HG03432 (cell line): ENCODE measurements around the gene VCAM1.

ENCODE experiments used
- ATAC-seq: cut with Tn5 transposase; IDR thresholded peaks from one replicate; pipeline ENCODE4 v1.9.1; 2021; ENCODE audit warnings: mild to moderate bottlenecking, moderate library complexity; ENCODE audit not compliant: unreplicated experiment

VCAM1 gene

GRCh38 chr1:100722221-100722620 lies 2.7 kb downstream of the VCAM1 start:
- no peak for ATAC-seq

DNA sequence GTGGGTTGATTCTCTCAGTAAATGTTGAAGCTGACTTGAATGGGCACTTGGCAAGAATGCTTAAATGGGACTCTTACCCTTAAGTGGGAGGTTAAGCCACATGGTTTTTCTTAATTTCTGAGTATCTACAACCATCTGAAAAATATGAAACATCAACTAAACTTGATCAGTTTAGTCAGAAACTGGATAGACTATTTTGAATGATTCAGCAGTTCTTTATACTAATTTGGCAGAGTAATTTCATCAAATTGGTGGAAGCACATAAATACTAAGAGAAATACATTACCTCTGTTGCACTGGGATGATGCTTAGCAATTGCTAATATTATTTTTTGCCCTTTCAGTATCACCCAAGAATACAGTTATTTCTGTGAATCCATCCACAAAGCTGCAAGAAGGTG lies 4.7 kb downstream of the VCAM1 start:
- ATAC-seq = no peak

GRCh38 chr1:100730130-100730529 lies 10.6 kb downstream of the VCAM1 start:
- no peak for ATAC-seq

- no peak for ATAC-seq
Observed at GRCh38 chr1:100731309-100731708, 11.8 kb downstream of the VCAM1 start.

DNA sequence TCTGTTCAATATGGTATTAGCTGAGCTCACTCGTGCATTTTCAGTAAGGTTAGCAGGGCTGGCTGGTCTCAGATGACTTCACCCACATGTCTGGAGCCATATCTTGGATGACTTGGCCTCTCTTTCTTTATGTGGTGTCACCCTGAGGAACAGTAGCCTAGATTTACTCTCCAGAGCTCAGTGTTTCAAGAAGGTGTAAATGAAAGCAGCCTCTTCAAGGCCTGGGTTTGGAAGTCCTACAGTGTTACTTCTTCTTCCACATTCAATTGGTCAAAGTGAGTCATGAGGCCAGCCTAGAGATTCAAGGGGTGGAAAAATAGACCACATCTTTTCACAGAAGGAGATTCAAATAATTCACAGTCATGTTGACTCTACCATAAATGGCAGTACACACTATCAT lies 12.2 kb downstream of the VCAM1 start:
- no peak for ATAC-seq

DNA sequence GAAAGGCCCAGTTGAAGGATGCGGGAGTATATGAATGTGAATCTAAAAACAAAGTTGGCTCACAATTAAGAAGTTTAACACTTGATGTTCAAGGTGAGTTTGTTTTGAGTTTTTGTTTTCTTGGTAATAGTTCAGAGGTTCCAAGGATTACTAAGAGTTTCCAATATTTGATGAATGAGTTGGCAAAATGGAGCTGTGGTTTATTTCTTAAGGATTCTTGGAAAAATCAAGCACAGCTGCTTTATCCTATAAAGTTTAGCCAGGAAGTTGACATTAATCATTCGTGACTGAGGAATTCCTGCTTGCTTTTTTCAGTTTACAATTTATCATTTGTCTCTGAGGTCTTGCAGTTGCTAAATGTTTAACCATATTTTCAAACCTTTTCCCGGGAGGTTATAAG lies 15.1 kb downstream of the VCAM1 start:
- no peak for ATAC-seq

- ATAC-seq = no peak
Observed at GRCh38 chr1:100735244-100735643, 15.7 kb downstream of the VCAM1 start.

DNA sequence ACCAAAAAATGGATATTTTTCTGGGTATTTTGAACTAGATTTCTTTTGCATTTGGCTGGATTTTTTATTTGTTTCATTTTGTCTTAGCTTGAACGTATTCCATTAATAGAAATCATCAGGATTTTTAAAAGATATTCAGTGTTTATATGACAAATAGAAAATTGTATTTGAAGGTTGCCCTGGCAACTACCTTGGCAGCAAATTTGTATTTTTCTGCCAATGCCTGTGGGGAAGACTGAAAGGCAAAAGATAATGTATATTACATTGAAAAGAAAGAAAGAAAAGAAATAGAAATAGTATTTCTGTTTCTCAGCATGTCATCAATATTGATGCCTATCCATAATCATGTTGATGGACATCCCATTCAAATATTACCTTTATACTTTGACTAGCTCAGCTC lies 16.8 kb downstream of the VCAM1 start:
- no peak for ATAC-seq

DNA sequence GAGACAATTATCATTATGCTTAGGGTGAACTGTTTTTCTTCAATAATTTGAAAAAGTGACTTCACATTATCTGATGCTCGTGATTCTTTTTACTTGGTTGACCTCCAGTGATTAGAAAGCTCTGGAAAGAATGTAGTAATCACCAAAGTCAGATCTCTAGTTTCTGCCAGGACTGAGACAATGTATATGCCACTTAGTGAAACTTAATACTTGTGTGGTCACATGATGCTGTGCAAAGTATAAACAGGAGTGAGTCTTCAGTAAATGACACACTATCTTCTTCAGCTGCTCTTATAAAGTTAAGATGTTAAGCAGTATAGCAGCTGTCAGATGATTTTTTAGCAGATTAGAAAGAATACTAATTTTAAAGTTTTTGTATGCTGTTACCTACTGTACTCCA lies 17.2 kb downstream of the VCAM1 start:
- ATAC-seq = no peak

- no peak for ATAC-seq
Observed at GRCh38 chr1:100746542-100746932, 27.0 kb downstream of the VCAM1 start.

DNA sequence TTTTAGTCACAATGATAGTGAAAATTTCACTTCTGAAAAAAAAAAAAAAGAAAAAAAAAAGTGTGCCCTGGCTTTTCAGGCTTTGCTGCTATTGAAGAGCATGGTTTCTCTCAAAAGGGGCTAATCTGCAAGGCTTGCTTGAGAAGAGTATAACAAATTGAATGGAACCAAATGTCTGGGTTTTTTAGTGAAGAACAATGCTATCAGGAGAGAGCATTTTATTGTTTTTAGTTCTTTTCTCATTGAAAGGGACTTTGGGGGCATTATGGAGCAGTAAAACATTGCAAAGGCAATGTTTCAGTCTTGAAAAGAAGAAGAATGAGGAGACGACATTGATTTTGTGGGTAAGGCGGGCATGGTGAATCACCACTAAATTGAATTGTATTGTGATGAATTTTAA lies 28.2 kb downstream of the VCAM1 start:
- ATAC-seq = no peak

- no peak for ATAC-seq
Observed at GRCh38 chr1:100750005-100750885, 30.7 kb downstream of the VCAM1 start.

DNA sequence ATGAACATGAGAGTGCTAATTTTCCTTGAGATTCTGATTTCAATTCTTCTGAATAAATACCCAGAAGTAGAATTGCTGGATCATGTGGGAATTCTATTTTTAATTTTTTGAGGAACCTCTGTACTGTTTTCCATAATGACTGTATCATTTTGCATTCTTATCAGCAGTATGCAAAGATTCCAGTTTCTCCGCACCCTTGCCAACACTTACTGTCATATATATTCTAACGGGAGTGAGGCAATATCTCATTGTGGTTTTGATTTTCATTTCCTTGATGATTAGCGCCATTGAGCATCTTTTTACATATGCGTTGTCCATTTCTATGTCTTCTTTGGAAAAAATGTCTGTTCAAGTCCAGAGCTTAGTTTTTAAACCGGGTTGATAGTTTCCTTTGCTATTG lies 33.2 kb downstream of the VCAM1 start:
- no peak for ATAC-seq

- no peak for ATAC-seq
Observed at GRCh38 chr1:100757946-100758345, 38.4 kb downstream of the VCAM1 start.

DNA sequence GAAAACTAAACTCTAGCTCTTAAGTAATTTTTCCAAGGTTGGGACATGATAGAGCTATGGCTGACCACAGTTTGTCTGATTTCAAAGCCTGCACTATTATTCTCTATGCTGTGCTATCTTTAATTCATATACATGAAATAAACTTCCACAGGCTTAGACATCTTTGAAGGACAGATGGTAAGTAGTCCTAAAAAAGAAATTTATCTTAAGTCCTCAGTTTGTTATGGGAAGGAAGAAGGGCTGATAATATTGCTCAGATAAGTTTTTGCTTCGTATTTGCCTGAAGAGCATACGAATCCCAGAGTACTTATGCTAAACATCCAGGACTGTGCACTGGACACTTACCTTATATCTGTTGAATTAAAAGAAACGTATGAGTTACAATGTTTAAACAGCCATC lies 39.6 kb downstream of the VCAM1 start:
- no peak for ATAC-seq

GRCh38 chr1:100760511-100760910 lies 41.0 kb downstream of the VCAM1 start:
- no peak for ATAC-seq

DNA sequence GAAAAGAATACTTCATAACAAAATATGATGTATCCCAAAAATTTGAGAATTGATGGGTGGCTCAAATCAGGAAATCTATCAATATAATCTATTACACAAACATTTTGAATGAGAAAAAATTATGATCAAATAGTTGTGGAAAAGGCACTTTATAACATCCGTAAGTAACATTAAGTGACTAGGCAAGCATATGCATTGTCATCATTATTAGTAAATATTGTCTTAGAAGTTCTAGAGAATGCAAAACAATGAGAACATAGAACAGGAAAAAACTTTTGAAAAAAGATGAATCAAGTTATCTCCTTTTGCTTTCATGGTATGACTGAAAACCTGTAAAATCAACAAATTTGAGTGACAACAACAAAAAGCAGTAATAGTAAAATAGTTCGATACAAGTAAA lies 42.9 kb downstream of the VCAM1 start:
- ATAC-seq = no peak

DNA sequence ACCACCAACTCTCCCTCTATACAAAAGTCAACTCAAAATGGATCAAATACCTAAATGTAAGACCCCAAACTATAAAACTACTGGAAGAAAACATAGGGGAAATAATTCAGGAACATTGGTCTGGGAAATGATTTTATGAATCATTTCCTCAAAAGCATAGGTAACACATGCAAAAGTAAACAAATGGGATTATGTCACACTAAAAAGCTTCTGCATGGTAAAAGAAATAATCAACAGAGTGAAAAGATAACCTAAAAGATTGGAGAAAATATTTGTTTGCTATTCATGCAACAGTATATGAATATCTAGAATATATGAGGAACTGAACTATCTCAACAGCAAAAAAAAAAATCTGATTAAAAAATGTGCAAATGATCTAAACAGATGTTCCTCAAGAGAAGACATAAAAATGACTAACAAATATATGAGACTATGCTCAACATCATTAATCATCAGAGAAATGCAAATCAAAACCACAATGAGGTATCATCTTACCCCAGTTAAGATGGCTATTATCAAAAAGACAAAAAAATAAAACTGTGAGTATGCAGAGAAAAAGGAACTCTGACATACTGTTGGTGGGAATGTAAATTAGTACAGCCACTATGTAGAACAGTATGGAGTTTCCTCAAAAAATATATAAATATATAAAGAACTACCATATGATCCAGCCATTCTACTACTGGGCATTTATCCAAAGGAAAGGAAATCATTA lies 47.8 kb downstream of the VCAM1 start:
- ATAC-seq = no peak

- no peak for ATAC-seq
Observed at GRCh38 chr1:100769323-100769722, 49.8 kb downstream of the VCAM1 start.

- ATAC-seq = no peak
Observed at GRCh38 chr1:100769906-100770646, 50.5 kb downstream of the VCAM1 start.

- no peak for ATAC-seq
Observed at GRCh38 chr1:100773444-100773843, 53.9 kb downstream of the VCAM1 start.

DNA sequence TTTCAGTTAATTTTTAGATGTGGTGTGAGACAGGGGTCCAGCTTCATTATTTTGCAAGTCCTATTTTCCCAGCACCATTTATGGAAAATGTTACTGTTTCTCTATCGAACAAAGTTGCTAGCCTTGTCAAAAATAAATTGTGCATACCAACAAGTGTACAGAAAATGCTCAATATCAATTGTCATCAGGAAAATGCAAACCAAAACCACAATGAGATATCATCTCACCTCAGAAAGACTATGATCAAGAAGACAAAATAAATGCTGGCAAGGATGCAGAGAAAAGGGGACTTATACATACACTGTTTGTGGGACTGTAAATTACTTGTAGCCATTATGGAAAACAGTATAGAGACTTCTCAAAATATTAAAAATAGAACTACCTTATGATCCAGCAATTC lies 54.8 kb downstream of the VCAM1 start:
- no peak for ATAC-seq
